PC-3 (cell line): ENCODE results near the gene PLEKHA5. TPM values are rescaled to one million over a fixed set of nuclear protein-coding genes. Genes with fewer than 3 reads are reported as not detected.

Experiments
- ATAC-seq: fragments of 200-7000 bp; cut with Tn5 transposase; 2 replicates; pipeline ENCODE4 v1.9.1; 2020; ENCODE audit warnings: mild to moderate bottlenecking, moderate library complexity
- BruUV-seq: library from RNA; stranded (reverse); fragments of 400-500 nt; replicated peaks from 2 replicates; lab custom pipeline; 2021; lab: Mats Ljungman, UMichigan
- CTCF ChIA-PET: fragments of 300-600 bp; sonication (Branson Sonifier 250); formaldehyde crosslinking; loops from one replicate; lab custom pipeline; 2022; ENCODE audit warnings: antibody characterized with exemption; lab: Charles Lee
- POLR2A ChIA-PET: fragments of 300-600 bp; sonication (Branson Sonifier 250); formaldehyde crosslinking; loops from one replicate; lab custom pipeline; 2022; ENCODE audit warnings: antibody characterized with exemption; ENCODE audit not compliant: unreplicated experiment; lab: Charles Lee
- DNase-seq: peaks from one replicate; pipeline ENCODE4 v3.0.0-alpha.2; 2015
- H2AFZ ChIP-seq: fragments of 300-600 bp; sonication (generic); 2 replicates; pipeline ENCODE4 v1.6.0; 2016; ENCODE audit warnings: antibody characterized with exemption, low read length
- H3F3A ChIP-seq: fragments of 300-600 bp; sonication (generic); one replicate; pipeline ENCODE4 v1.6.0; 2017; ENCODE audit warnings: antibody characterized with exemption, low read length, control low read depth, mild to moderate bottlenecking; ENCODE audit not compliant: unreplicated experiment
- H3K27ac ChIP-seq: fragments of 300-600 bp; sonication (generic); 2 replicates; pipeline ENCODE4 v1.5.1; 2016; ENCODE audit warnings: mild to moderate bottlenecking, low read length
- H3K27me3 ChIP-seq: fragments of 300-600 bp; sonication (generic); 2 replicates; pipeline ENCODE4 v1.6.1; 2016; ENCODE audit warnings: low read length, mixed read lengths
- H3K36me3 ChIP-seq: fragments of 300-600 bp; sonication (generic); 2 replicates; pipeline ENCODE4 v1.6.1; 2016; ENCODE audit warnings: low read depth, mixed run types, low read length, mixed read lengths
- H3K4me1 ChIP-seq: fragments of 300-600 bp; sonication (generic); 2 replicates; pipeline ENCODE4 v1.5.1; 2016; ENCODE audit warnings: low read length; ENCODE audit not compliant: insufficient read depth
- H3K4me2 ChIP-seq: fragments of 300-600 bp; sonication (generic); 2 replicates; pipeline ENCODE4 v1.6.0; 2016; ENCODE audit warnings: low read length
- H3K4me3 ChIP-seq: fragments of 300-600 bp; sonication (generic); 2 replicates; pipeline ENCODE4 v1.5.1; 2016; ENCODE audit warnings: mild to moderate bottlenecking, low read length, mixed read lengths
- H3K79me2 ChIP-seq: fragments of 300-600 bp; sonication (generic); 2 replicates; pipeline ENCODE4 v1.6.1; 2017; ENCODE audit warnings: low read length, mixed read lengths
- H3K9ac ChIP-seq: fragments of 300-600 bp; sonication (generic); 2 replicates; pipeline ENCODE4 v1.6.0; 2016; ENCODE audit warnings: mild to moderate bottlenecking, low read length
- H3K9me2 ChIP-seq: fragments of 300-600 bp; sonication (generic); replicated peaks from 2 replicates; pipeline ENCODE4 v1.6.1; 2016; ENCODE audit warnings: mixed run types, low read length, mixed read lengths
- H3K9me3 ChIP-seq: fragments of 300-600 bp; sonication (generic); 2 replicates; pipeline ENCODE4 v1.6.1; 2016; ENCODE audit warnings: low read length, mixed read lengths
- H4K20me1 ChIP-seq: fragments of 300-600 bp; sonication (generic); 2 replicates; pipeline ENCODE4 v1.6.1; 2016; ENCODE audit warnings: low read length, mixed read lengths
- CTCF ChIP-seq: fragments of 300-600 bp; sonication (generic); conservative IDR thresholded peaks from 2 replicates; pipeline ENCODE4 v1.5.1; 2017; ENCODE audit warnings: antibody characterized with exemption, low read depth, mild to moderate bottlenecking, low read length
- EZH2 ChIP-seq: fragments of 300-600 bp; sonication (generic); IDR thresholded peaks from one replicate; pipeline ENCODE4 v1.6.1; 2017; ENCODE audit warnings: antibody characterized with exemption, mild to moderate bottlenecking, low read length; ENCODE audit not compliant: unreplicated experiment
- EZH2phosphoT487 ChIP-seq: fragments of 300-600 bp; sonication (generic); IDR thresholded peaks from 2 replicates; pipeline ENCODE4 v1.6.1; 2018; ENCODE audit warnings: mild to moderate bottlenecking, antibody characterized with exemption, low read length, borderline replicate concordance
- intact Hi-C: fragments of 100-400 bp; cut with micrococcal nuclease; formaldehyde crosslinking; loops from 2 replicates; pipeline ENCODE4 v1.9.0; 2023
- total RNA-seq: library from RNA; depleted of rRNA; stranded (reverse); fragments of >200 nt; gene quantifications from 2 replicates; pipeline ENCODE4 v1.2.3, GENCODE V29; 2014

Gene PLEKHA5
- total RNA-seq, 1 experiment from 2014 or later: 16.7 TPM

- BruUV-seq: no TSS peak
- H3K79me2 ChIP-seq: no peaks in the 10 kb centered on the region
- H3F3A ChIP-seq: no peaks in the 10 kb centered on the region
- H3K9me3 ChIP-seq: no peaks in the 10 kb centered on the region
- no peaks in the 10 kb centered on the region for H3K9me2 ChIP-seq
- TF ChIP-seq EZH2: no peak
- TF ChIP-seq CTCF: no peak
- TF ChIP-seq EZH2phosphoT487: no peak
- no peaks in the 10 kb centered on the region for H3K27me3 ChIP-seq
- no peak overlapping the region for H3K4me3 ChIP-seq
- no peaks in the 10 kb centered on the region for H4K20me1 ChIP-seq
- H2AFZ ChIP-seq: no peak overlapping the region
- H3K36me3 ChIP-seq: no peaks in the 10 kb centered on the region
- no peaks in the 10 kb centered on the region for H3K4me1 ChIP-seq
- ATAC-seq (no peak), DNase-seq (no peak)
- CTCF ChIA-PET: interaction anchor here (0.5 kb wide), 1 partner anchor 75 kb away, joined by 3 read pairs; no protein-coding TSS in a partner anchor
- H3K27ac ChIP-seq: no peak overlapping the region
- POLR2A ChIA-PET: interaction anchor here (0.7 kb wide), 1 partner anchor 120 kb away, joined by 4 read pairs; no protein-coding TSS in a partner anchor
- H3K9ac ChIP-seq: no peak overlapping the region
- intact Hi-C loops: no loop called here
- H3K4me2 ChIP-seq: no peak overlapping the region
Observed at GRCh38 chr12:19409376-19409775, 279.8 kb downstream of the PLEKHA5 start.

GRCh38 chr12:19410211-19410610, 280.7 kb downstream of the PLEKHA5 start:
- POLR2A ChIA-PET: interaction anchor here (0.7 kb wide), 1 partner anchor 121 kb away, joined by 4 read pairs; no protein-coding TSS in a partner anchor
- H3K4me2 ChIP-seq: no peak overlapping the region
- intact Hi-C loops: no loop called here

More at GRCh38 chr12:19410211-19410610, 280.7 kb downstream of the PLEKHA5 start:
- Histone ChIP-seq H3K9me3 (no peaks in the 10 kb centered on the region), H3K27ac (no peak overlapping the region), H3K9ac (no peak overlapping the region), H3K4me3 (no peak overlapping the region), H3K9me2 (no peaks in the 10 kb centered on the region), H3K27me3 (no peaks in the 10 kb centered on the region), H3F3A (no peaks in the 10 kb centered on the region), H3K36me3 (no peaks in the 10 kb centered on the region), H4K20me1 (no peaks in the 10 kb centered on the region), H3K79me2 (no peaks in the 10 kb centered on the region), H3K4me1 (no peaks in the 10 kb centered on the region), H2AFZ (no peak overlapping the region)
- ATAC-seq: no peak
- TF ChIP-seq EZH2: no peak
- TF ChIP-seq EZH2phosphoT487: no peak
- TF ChIP-seq CTCF: no peak
- CTCF ChIA-PET: no interaction called here
- no TSS peak for BruUV-seq
- DNase-seq: no peak
